ENCODE results near the gene GASK1A. TPM values are rescaled to one million over a fixed set of nuclear protein-coding genes. Genes with fewer than 3 reads are reported as not detected.

Gene GASK1A
- total and polyA plus RNA-seq, 11 donors, result 0.19 to 2.5 (median 0.51) TPM

GRCh38 chr3:43012174-43012573 is 33.1 kb downstream of the GASK1A start:
- no peaks in the 10 kb centered on the region for H3K36me3 ChIP-seq
- H3K27me3 ChIP-seq, result no peaks in the 10 kb centered on the region
- TF ChIP-seq POLR2A (IDR thresholded peaks at IDR 0.05) (no peak), CTCF (IDR thresholded peaks at IDR 0.05) (no peak)
- H3K4me1 ChIP-seq, result no peaks in the 10 kb centered on the region
- peaks cover 0 to 34% (median 0%) of the 10 kb centered on the region in 12 donors for H3K9me3 ChIP-seq
- no peak for DNase-seq
- no peak overlapping the region for H3K27ac ChIP-seq
- ATAC-seq, result no peak
- intact Hi-C loops (cut with DNase I), result no loop called here
- no peak overlapping the region for H3K4me3 ChIP-seq

- ATAC-seq (no peak), DNase-seq (no peak)
- H3K4me1 ChIP-seq, result no peaks in the 10 kb centered on the region
- H3K36me3 ChIP-seq, result no peaks in the 10 kb centered on the region
- peaks cover 0 to 34% (median 0%) of the 10 kb centered on the region in 12 donors for H3K9me3 ChIP-seq
- peak overlapping the region in 1 of 12 donors; percentile 46 for H3K27ac ChIP-seq
- H3K27me3 ChIP-seq, result no peaks in the 10 kb centered on the region
- no peak overlapping the region for H3K4me3 ChIP-seq
- intact Hi-C loops (cut with DNase I), result no loop called here
- TF ChIP-seq POLR2A (IDR thresholded peaks at IDR 0.05) (no peak), CTCF (IDR thresholded peaks at IDR 0.05) (no peak)
- 76 to 88% (median 82%) methylated on average over 2 of the region's 2 CpGs for WGBS, 4 donors
These were observed 34.1 kb downstream of the GASK1A start for GRCh38 chr3:43013256-43013655.

- no peaks in the 10 kb centered on the region for H3K4me1 ChIP-seq
- peak overlapping the region in 1 of 12 donors; percentile 46 for H3K27ac ChIP-seq
- intact Hi-C loops (cut with DNase I), result no loop called here
- H3K9me3 ChIP-seq, result peaks cover 0 to 34% (median 0%) of the 10 kb centered on the region in 12 donors
- H3K27me3 ChIP-seq, result no peaks in the 10 kb centered on the region
- no peak overlapping the region for H3K4me3 ChIP-seq
- H3K36me3 ChIP-seq, result no peaks in the 10 kb centered on the region
- ATAC-seq (no peak), DNase-seq (no peak)
- 64 to 66% (median 65%) methylated on average over 2 of the region's 2 CpGs for WGBS, 4 donors
- TF ChIP-seq CTCF (IDR thresholded peaks at IDR 0.05) (no peak), POLR2A (IDR thresholded peaks at IDR 0.05) (no peak)
These were observed 34.6 kb downstream of the GASK1A start for GRCh38 chr3:43013743-43014155.

GRCh38 chr3:43014241-43014640 is 35.1 kb downstream of the GASK1A start:
- no peak for TF ChIP-seq POLR2A (IDR thresholded peaks at IDR 0.05)
- no peak for TF ChIP-seq CTCF (IDR thresholded peaks at IDR 0.05)
- 77 to 81% (median 79%) methylated on average over 3 of the region's 3 CpGs for WGBS, 4 donors
- ATAC-seq, result no peak

More at GRCh38 chr3:43014241-43014640, 35.1 kb downstream of the GASK1A start:
- intact Hi-C loops (cut with DNase I), result no loop called here
- Histone ChIP-seq H3K36me3 (no peaks in the 10 kb centered on the region), H3K27me3 (no peaks in the 10 kb centered on the region), H3K4me1 (no peaks in the 10 kb centered on the region), H3K27ac (peak overlapping the region in 1 of 12 donors; percentile 46), H3K9me3 (peaks cover 0 to 34% (median 0%) of the 10 kb centered on the region in 12 donors), H3K4me3 (no peak overlapping the region)
- DNase-seq, result no peak

Data from heart left ventricle (tissue), 16 donors.